Thyroid gland (tissue), 4 donors: ENCODE results near the gene NMT1. TPM values are rescaled to one million over a fixed set of nuclear protein-coding genes. Genes with fewer than 3 reads are reported as not detected.
A peak's percentile ranks its signal among the peaks of the same experiment; 100 is the strongest.

Experiments used
- DNase-seq, 2 donors: peaks; one replicate each; pipeline ENCODE4 v3.0.0-alpha.2; 2019
- H3K27ac ChIP-seq, 3 donors: fragments of 200-600 bp; sonication (generic); 1 replicate in 2 of 3; 2 replicates in 1 of 3; pipeline ENCODE4 v1.5.1; 2016 to 2019; ENCODE audit warnings: mild to moderate bottlenecking in 1 of 3, moderate library complexity in 1 of 3
- H3K27me3 ChIP-seq: fragments of 200-600 bp; sonication (generic); one replicate; pipeline ENCODE4 v1.5.1; 2019
- H3K36me3 ChIP-seq, 2 donors: fragments of 200-600 bp; sonication (generic); one replicate each; pipeline ENCODE4 v1.5.1; 2016 to 2019
- H3K4me1 ChIP-seq, 2 donors: fragments of 200-600 bp; sonication (generic); one replicate each; pipeline ENCODE4 v1.5.1; 2017 to 2019
- H3K4me3 ChIP-seq, 3 donors: fragments of 200-600 bp; sonication (generic); replicated peaks in 1 of 3; 1 replicate in 2 of 3; 2 replicates in 1 of 3; pipeline ENCODE4 v1.5.1; 2016; ENCODE audit warnings: mild to moderate bottlenecking in 1 of 3
- H3K9me3 ChIP-seq: fragments of 200-600 bp; sonication (generic); one replicate; pipeline ENCODE4 v1.5.1; 2017
- CTCF ChIP-seq, 6 experiments: fragments of 200-600 bp in 3 of 6; fragments of 450-650 bp in 3 of 6; sonication (generic) in 3 of 6; IDR thresholded peaks; one replicate each; pipeline ENCODE4 v1.5.1; 2016 to 2019; ENCODE audit warnings: antibody characterized with exemption in 6 of 6, mild to moderate bottlenecking in 2 of 6, inconsistent platforms in 1 of 6, moderate library complexity in 1 of 6
- POLR2A ChIP-seq, 2 donors: fragments of 450-650 bp; IDR thresholded peaks; one replicate each; pipeline ENCODE4 v1.6.1; 2017; ENCODE audit warnings: antibody characterized with exemption in 2 of 2, mild to moderate bottlenecking in 2 of 2, moderate library complexity in 1 of 2
- WGBS, 2 donors: methylation state at CpG; one replicate each; pipeline ENCODE4 v1.1.5; 2017; 5-methylcytosine and 5-hydroxymethylcytosine counted together
- intact Hi-C: fragments of 100-400 bp; cut with DNase I; formaldehyde crosslinking; loops from one replicate; pipeline ENCODE4 v1.15.1; 2023
- total RNA-seq, 4 donors: library from RNA; depleted of rRNA; stranded (reverse); fragments of >200 nt; gene quantifications; one replicate each; pipeline ENCODE4 v1.2.3, GENCODE V29; 2016

NMT1 gene
- total RNA-seq, 4 donors from 2014 or later, result 71.7 to 98.9 (median 85.2) TPM

- Histone ChIP-seq H3K4me1 (peaks cover 12 to 17% of the 10 kb centered on the region in 2 donors), H3K27me3 (no peaks in the 10 kb centered on the region), H3K4me3 (no peak overlapping the region), H3K27ac (no peak overlapping the region), H3K9me3 (no peaks in the 10 kb centered on the region), H3K36me3 (no peaks in the 10 kb centered on the region)
- intact Hi-C loops, result loop anchor here (5.0 kb wide), 1 partner anchor 60 kb away; no protein-coding TSS in a partner anchor
- 92 to 93% methylated on average over 10 of the region's 11 CpGs for WGBS, 2 donors
- no peak for DNase-seq
- TF ChIP-seq CTCF (IDR thresholded peaks at IDR 0.05), result no peak
- no peak for TF ChIP-seq POLR2A (IDR thresholded peaks at IDR 0.05)
These were observed 76.6 kb downstream of the NMT1 start for GRCh38 chr17:45137561-45138305.

GRCh38 chr17:45138911-45139532 lies 77.9 kb downstream of the NMT1 start:
- Histone ChIP-seq H3K4me3 (no peak overlapping the region), H3K9me3 (no peaks in the 10 kb centered on the region), H3K36me3 (no peaks in the 10 kb centered on the region), H3K27ac (no peak overlapping the region), H3K4me1 (peaks cover 12 to 19% of the 10 kb centered on the region in 2 donors), H3K27me3 (no peaks in the 10 kb centered on the region)
- intact Hi-C loops, result loop anchor here (5.0 kb wide), 1 partner anchor 58 kb away; no protein-coding TSS in a partner anchor
- TF ChIP-seq POLR2A (IDR thresholded peaks at IDR 0.05), result no peak
- no peak for TF ChIP-seq CTCF (IDR thresholded peaks at IDR 0.05)
- no peak for DNase-seq
- 79 to 93% methylated on average over 4 to 14 of the region's 14 CpGs for WGBS, 2 donors

- Histone ChIP-seq H3K4me1 (peaks cover 13 to 24% of the 10 kb centered on the region in 2 donors), H3K4me3 (no peak overlapping the region), H3K9me3 (no peaks in the 10 kb centered on the region), H3K27me3 (no peaks in the 10 kb centered on the region), H3K27ac (no peak overlapping the region), H3K36me3 (no peaks in the 10 kb centered on the region)
- WGBS, 2 donors, result 82 to 83% methylated on average over 4 of the region's 4 CpGs
- TF ChIP-seq POLR2A (IDR thresholded peaks at IDR 0.05) (no peak), CTCF (IDR thresholded peaks at IDR 0.05) (no peak)
- intact Hi-C loops, result loop anchor here (5.0 kb wide), 1 partner anchor 58 kb away; no protein-coding TSS in a partner anchor
- no peak for DNase-seq
These were observed 78.4 kb downstream of the NMT1 start for GRCh38 chr17:45139533-45139920.

- intact Hi-C loops, result loop anchor here (10.0 kb wide), 1 partner anchor 242 kb away; no protein-coding TSS in a partner anchor
- no peaks in the 10 kb centered on the region for H3K36me3 ChIP-seq
- WGBS, 2 donors, result 84 to 88% methylated on average over 13 of the region's 13 CpGs
- H3K4me1 ChIP-seq, result peaks cover 6 to 29% of the 10 kb centered on the region in 2 donors
- no peaks in the 10 kb centered on the region for H3K9me3 ChIP-seq
- no peak for DNase-seq
- TF ChIP-seq POLR2A (IDR thresholded peaks at IDR 0.05), result no peak
- TF ChIP-seq CTCF (IDR thresholded peaks at IDR 0.05), result no peak
- H3K27ac ChIP-seq, result peak overlapping the region in 2 of 3 donors; percentile 86 to 88
- H3K4me3 ChIP-seq, result no peak overlapping the region
- no peaks in the 10 kb centered on the region for H3K27me3 ChIP-seq
These were observed 82.1 kb downstream of the NMT1 start for GRCh38 chr17:45143094-45143670.
